Fibroblast of lung (primary cell): ENCODE measurements around the gene P2RY8. TPM values are rescaled to one million over a fixed set of nuclear protein-coding genes. Genes with fewer than 3 reads are reported as not detected.
"Not testable (repeated sequence)": the region's sequence is repeated elsewhere in the genome, so short reads cannot be mapped to it uniquely, and the experiment has no call there.

ENCODE experiments used
- DNase-seq, 2 donors: peaks; one replicate each; pipeline versions ENCODE4 v3.0.0 to v3.0.0-alpha.2; 2010; ENCODE audit warnings: low read depth in 2 of 2
- H2AFZ ChIP-seq: 2 replicates; pipeline ENCODE4 v1.5.1; 2012; ENCODE audit warnings: low read length, control low read depth, inconsistent platforms
- H3K27ac ChIP-seq: 2 replicates; pipeline ENCODE4 v1.5.1; 2011; ENCODE audit warnings: low read length, control low read depth; ENCODE audit not compliant: insufficient read depth
- H3K27me3 ChIP-seq: 2 replicates; pipeline ENCODE4 v1.5.1; 2011; ENCODE audit warnings: mild to moderate bottlenecking, low read length; ENCODE audit not compliant: control insufficient read depth, insufficient read depth
- H3K36me3 ChIP-seq: 2 replicates; pipeline ENCODE4 v1.5.1; 2011; ENCODE audit warnings: low read length; ENCODE audit not compliant: control insufficient read depth, insufficient read depth
- H3K4me1 ChIP-seq: 2 replicates; pipeline ENCODE4 v1.5.1; 2011; ENCODE audit warnings: low read length; ENCODE audit not compliant: control insufficient read depth, insufficient read depth; ENCODE audit errors: extremely low read depth
- H3K4me2 ChIP-seq: 2 replicates; pipeline ENCODE4 v1.5.1; 2011; ENCODE audit warnings: low read length, control low read depth; ENCODE audit not compliant: insufficient read depth; ENCODE audit errors: extremely low read depth
- H3K4me3 ChIP-seq, 4 experiments: fragments of 200-600 bp in 1 of 4; sonication (generic) in 1 of 4; replicated peaks in 1 of 4; 2 replicates each; pipeline ENCODE4 v1.5.1; 2011 to 2016; ENCODE audit warnings: low read length in 4 of 4, low read depth in 3 of 4, mild to moderate bottlenecking in 3 of 4, control low read depth in 2 of 4, inconsistent platforms in 1 of 4, mixed read lengths in 1 of 4; ENCODE audit not compliant: insufficient read depth in 1 of 4; ENCODE audit errors: control extremely low read depth in 1 of 4
- H3K79me2 ChIP-seq: 2 replicates; pipeline ENCODE4 v1.5.1; 2012; ENCODE audit warnings: mild to moderate bottlenecking, low read length, inconsistent platforms; ENCODE audit not compliant: control insufficient read depth, insufficient read depth
- H3K9ac ChIP-seq: 2 replicates; pipeline ENCODE4 v1.5.1; 2011; ENCODE audit warnings: mild to moderate bottlenecking, low read length, control low read depth; ENCODE audit not compliant: insufficient read depth
- H3K9me3 ChIP-seq: 2 replicates; pipeline ENCODE4 v1.5.1; 2012; ENCODE audit warnings: low read depth, low read length; ENCODE audit not compliant: control insufficient read depth, insufficient read depth
- H4K20me1 ChIP-seq: 2 replicates; pipeline ENCODE4 v1.5.1; 2011; ENCODE audit warnings: low read length; ENCODE audit not compliant: control insufficient read depth, insufficient read depth; ENCODE audit errors: extremely low read depth
- CTCF ChIP-seq, 2 donors: IDR thresholded peaks in 1 of 2; conservative IDR thresholded peaks in 1 of 2; 1 replicate in 1 of 2; 2 replicates in 1 of 2; pipeline ENCODE4 v1.5.1; 2011 to 2012; ENCODE audit warnings: low read length in 2 of 2, control low read depth in 1 of 2, inconsistent platforms in 1 of 2, low read depth in 1 of 2, mild to moderate bottlenecking in 1 of 2
- EZH2 ChIP-seq: IDR thresholded peaks from 2 replicates; pipeline ENCODE4 v1.5.1; 2012; ENCODE audit warnings: low read length, control low read depth, mild to moderate bottlenecking; ENCODE audit errors: missing control alignments
- polyA plus RNA-seq, 2 donors: library from polyadenylated mRNA; depleted of rRNA in 1 of 2; stranded (reverse) in 1 of 2; unstranded in 1 of 2; fragments of >200 nt; gene quantifications; 2 replicates each; pipeline ENCODE4 v1.2.1, GENCODE V29; 2011 to 2012; ENCODE audit warnings: missing spikeins in 1 of 2
- total RNA-seq: library from RNA; depleted of rRNA; stranded (reverse); fragments of >200 nt; gene quantifications from 2 replicates; pipeline ENCODE4 v1.2.1, GENCODE V29; 2014

The P2RY8 gene
- total and polyA plus RNA-seq, 2 donors (not counting 1 experiment from before 2014, with no cell fraction given) = not detected

- Histone ChIP-seq H3K27me3 (no peaks in the 10 kb centered on the region), H3K79me2 (no peaks in the 10 kb centered on the region), H3K4me2 (no peak overlapping the region), H2AFZ (no peak overlapping the region), H4K20me1 (no peaks in the 10 kb centered on the region), H3K9me3 (no peaks in the 10 kb centered on the region), H3K9ac (no peak overlapping the region), H3K4me3 (no peak overlapping the region), H3K4me1 (no peaks in the 10 kb centered on the region), H3K27ac (no peak overlapping the region), H3K36me3 (no peaks in the 10 kb centered on the region)
- TF ChIP-seq CTCF (conservative IDR thresholded peaks at IDR 0.05 in 1 of 2, IDR thresholded peaks at IDR 0.05 in 1 of 2; ENCODE audit: low read depth in 1 of 2, low read length in 2 of 2) = no peak
- no peak for TF ChIP-seq EZH2
- DNase-seq = no peak
These were observed 44.5 kb downstream of the P2RY8 start for GRCh38 chrX:1492421-1493012.

GRCh38 chrX:1491851-1492349 lies 45.1 kb downstream of the P2RY8 start:
- Histone ChIP-seq H3K9ac (no peak overlapping the region), H3K27me3 (no peaks in the 10 kb centered on the region), H3K36me3 (no peaks in the 10 kb centered on the region), H3K79me2 (no peaks in the 10 kb centered on the region), H2AFZ (no peak overlapping the region), H4K20me1 (no peaks in the 10 kb centered on the region), H3K27ac (no peak overlapping the region), H3K4me3 (no peak overlapping the region), H3K9me3 (no peaks in the 10 kb centered on the region), H3K4me2 (no peak overlapping the region), H3K4me1 (no peaks in the 10 kb centered on the region)
- DNase-seq = no peak
- TF ChIP-seq CTCF (conservative IDR thresholded peaks at IDR 0.05 in 1 of 2, IDR thresholded peaks at IDR 0.05 in 1 of 2; ENCODE audit: low read depth in 1 of 2, low read length in 2 of 2) (no peak), EZH2 (no peak)

GRCh38 chrX:1491248-1491647 lies 45.7 kb downstream of the P2RY8 start:
- H3K79me2 ChIP-seq, H3K9me3 ChIP-seq, H3K4me1 ChIP-seq, DNase-seq, H3K27me3 ChIP-seq, H3K36me3 ChIP-seq, H3K4me3 ChIP-seq, H2AFZ ChIP-seq, H4K20me1 ChIP-seq, H3K9ac ChIP-seq, H3K4me2 ChIP-seq, H3K27ac ChIP-seq: not testable (repeated sequence)

GRCh38 chrX:1490723-1491122 lies 46.3 kb downstream of the P2RY8 start:
- H3K36me3 ChIP-seq, H3K27ac ChIP-seq, H3K4me2 ChIP-seq, H3K9me3 ChIP-seq, H3K9ac ChIP-seq, DNase-seq, H3K27me3 ChIP-seq, H3K79me2 ChIP-seq, H4K20me1 ChIP-seq, H2AFZ ChIP-seq, H3K4me1 ChIP-seq, H3K4me3 ChIP-seq: not testable (repeated sequence)

DNA sequence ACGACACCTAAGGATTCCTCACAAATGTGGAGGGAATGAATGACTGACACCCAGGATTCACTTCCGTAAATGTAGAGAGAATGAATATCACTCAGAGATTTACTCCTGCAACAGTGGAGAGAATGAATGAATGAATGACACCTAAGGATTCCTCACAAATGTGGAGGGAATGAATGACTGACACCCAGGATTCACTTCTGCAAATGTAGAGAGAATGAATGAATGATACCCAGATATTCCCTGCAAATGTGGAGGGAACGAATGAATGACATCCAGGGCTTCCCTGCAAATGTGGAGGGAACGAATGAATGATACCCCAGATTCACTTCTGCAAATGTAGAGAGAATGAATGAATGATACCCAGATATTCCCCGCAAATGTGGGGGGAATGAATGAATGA lies 47.6 kb downstream of the P2RY8 start:
- not testable (repeated sequence) for H3K79me2 ChIP-seq, H3K36me3 ChIP-seq, H3K4me3 ChIP-seq, H3K9ac ChIP-seq, DNase-seq, H3K27ac ChIP-seq, H3K4me2 ChIP-seq, H2AFZ ChIP-seq, H3K27me3 ChIP-seq, H4K20me1 ChIP-seq, H3K9me3 ChIP-seq, H3K4me1 ChIP-seq
